ENCODE measurements around the gene ANO2.

Gene ANO2

GRCh38 chr12:5756338-5756842, 188.7 kb downstream of the ANO2 start:
- no peak for FAIRE-seq
- no peak for TF ChIP-seq POLR2A (IDR thresholded peaks at IDR 0.05; ENCODE audit: low read depth, low read length)

GRCh38 chr12:5748027-5748426, 197.0 kb downstream of the ANO2 start:
- no peak for TF ChIP-seq POLR2A (IDR thresholded peaks at IDR 0.05; ENCODE audit: low read depth, low read length)
- FAIRE-seq (no peak), DNase-seq (ENCODE audit: insufficient read length, low spot score) (no peak)

More at GRCh38 chr12:5756338-5756842, 188.7 kb downstream of the ANO2 start:
- DNase-seq (ENCODE audit: insufficient read length, low spot score), result no peak

GRCh38 chr12:5746917-5747316, 198.1 kb downstream of the ANO2 start:
- no peak for TF ChIP-seq POLR2A (IDR thresholded peaks at IDR 0.05; ENCODE audit: low read depth, low read length)
- DNase-seq (ENCODE audit: insufficient read length, low spot score), result no peak
- no peak for FAIRE-seq

- DNase-seq (ENCODE audit: insufficient read length, low spot score), result no peak
- no peak for FAIRE-seq
- TF ChIP-seq POLR2A (IDR thresholded peaks at IDR 0.05; ENCODE audit: low read depth, low read length), result no peak
Measured at GRCh38 chr12:5746036-5746908, 198.8 kb downstream of the ANO2 start.

- no peak for TF ChIP-seq POLR2A (IDR thresholded peaks at IDR 0.05; ENCODE audit: low read depth, low read length)
- FAIRE-seq (peak; percentile 20), DNase-seq (ENCODE audit: insufficient read length, low spot score) (peak; percentile 54)
Measured at GRCh38 chr12:5745251-5745888, 199.7 kb downstream of the ANO2 start.

GRCh38 chr12:5742258-5742657, 202.8 kb downstream of the ANO2 start:
- FAIRE-seq, result no peak
- DNase-seq (ENCODE audit: insufficient read length, low spot score), result no peak
- TF ChIP-seq POLR2A (IDR thresholded peaks at IDR 0.05; ENCODE audit: low read depth, low read length), result no peak

- no peak for FAIRE-seq
- no peak for TF ChIP-seq POLR2A (IDR thresholded peaks at IDR 0.05; ENCODE audit: low read depth, low read length)
Measured at GRCh38 chr12:5739917-5740316, 205.1 kb downstream of the ANO2 start.

GRCh38 chr12:5737778-5738177, 207.3 kb downstream of the ANO2 start:
- no peak for FAIRE-seq
- no peak for DNase-seq (ENCODE audit: insufficient read length, low spot score)
- no peak for TF ChIP-seq POLR2A (IDR thresholded peaks at IDR 0.05; ENCODE audit: low read depth, low read length)

More at GRCh38 chr12:5739917-5740316, 205.1 kb downstream of the ANO2 start:
- DNase-seq (ENCODE audit: insufficient read length, low spot score), result no peak

GRCh38 chr12:5736527-5736926, 208.5 kb downstream of the ANO2 start:
- TF ChIP-seq POLR2A (IDR thresholded peaks at IDR 0.05; ENCODE audit: low read depth, low read length), result no peak
- DNase-seq (ENCODE audit: insufficient read length, low spot score) (no peak), FAIRE-seq (no peak)

GRCh38 chr12:5736016-5736415, 209.0 kb downstream of the ANO2 start:
- TF ChIP-seq POLR2A (IDR thresholded peaks at IDR 0.05; ENCODE audit: low read depth, low read length), result no peak
- DNase-seq (ENCODE audit: insufficient read length, low spot score) (no peak), FAIRE-seq (no peak)

GRCh38 chr12:5733916-5734315, 211.1 kb downstream of the ANO2 start:
- no peak for TF ChIP-seq POLR2A (IDR thresholded peaks at IDR 0.05; ENCODE audit: low read depth, low read length)
- no peak for FAIRE-seq

GRCh38 chr12:5733136-5733755, 211.8 kb downstream of the ANO2 start:
- no peak for TF ChIP-seq POLR2A (IDR thresholded peaks at IDR 0.05; ENCODE audit: low read depth, low read length)
- DNase-seq (ENCODE audit: insufficient read length, low spot score) (no peak), FAIRE-seq (no peak)

More at GRCh38 chr12:5733916-5734315, 211.1 kb downstream of the ANO2 start:
- no peak for DNase-seq (ENCODE audit: insufficient read length, low spot score)

- TF ChIP-seq POLR2A (IDR thresholded peaks at IDR 0.05; ENCODE audit: low read depth, low read length), result no peak
- FAIRE-seq (no peak), DNase-seq (ENCODE audit: insufficient read length, low spot score) (no peak)
Measured at GRCh38 chr12:5730962-5731361, 214.1 kb downstream of the ANO2 start.

- DNase-seq (ENCODE audit: insufficient read length, low spot score), result no peak
- no peak for TF ChIP-seq POLR2A (IDR thresholded peaks at IDR 0.05; ENCODE audit: low read depth, low read length)
- no peak for FAIRE-seq
Measured at GRCh38 chr12:5723711-5724252, 221.3 kb downstream of the ANO2 start.
